GM21825 (cell line): ENCODE results near the gene CACNA1C.

Experiments
- ATAC-seq: cut with Tn5 transposase; IDR thresholded peaks from one replicate; pipeline ENCODE4 v1.9.1; 2021; ENCODE audit warnings: mild to moderate bottlenecking, moderate library complexity; ENCODE audit not compliant: unreplicated experiment

CACNA1C gene

GRCh38 chr12:2034633-2035430 lies 18.0 kb upstream of the CACNA1C start:
- no peak for ATAC-seq

GRCh38 chr12:2035431-2036055 lies 17.2 kb upstream of the CACNA1C start:
- ATAC-seq = no peak

- no peak for ATAC-seq
Measured at GRCh38 chr12:2039034-2039433, 13.8 kb upstream of the CACNA1C start.

- ATAC-seq = no peak
Measured at GRCh38 chr12:2043054-2043453, 9.7 kb upstream of the CACNA1C start.

GRCh38 chr12:2044165-2044564 lies 8.6 kb upstream of the CACNA1C start:
- no peak for ATAC-seq

GRCh38 chr12:2046957-2047356 lies 5.8 kb upstream of the CACNA1C start:
- no peak for ATAC-seq

- no peak for ATAC-seq
Measured at GRCh38 chr12:2047752-2048151, 5.0 kb upstream of the CACNA1C start.

GRCh38 chr12:2049604-2050540 lies 2.9 kb upstream of the CACNA1C start:
- no peak for ATAC-seq

GRCh38 chr12:2051700-2052621 lies 826 bp upstream of the CACNA1C start:
- no peak for ATAC-seq

- ATAC-seq = no peak
Measured at GRCh38 chr12:2053691-2054090, 904 bp downstream of the CACNA1C start.

- ATAC-seq = no peak
Measured at GRCh38 chr12:2054091-2055018, 1.6 kb downstream of the CACNA1C start.

- no peak for ATAC-seq
Measured at GRCh38 chr12:2057041-2057794, 4.4 kb downstream of the CACNA1C start.

GRCh38 chr12:2057795-2058408 lies 5.1 kb downstream of the CACNA1C start:
- ATAC-seq = no peak

- ATAC-seq = no peak
Measured at GRCh38 chr12:2058837-2059236, 6.0 kb downstream of the CACNA1C start.

- no peak for ATAC-seq
Measured at GRCh38 chr12:2061402-2061801, 8.6 kb downstream of the CACNA1C start.

GRCh38 chr12:2064071-2064507 lies 11.3 kb downstream of the CACNA1C start:
- ATAC-seq = no peak

GRCh38 chr12:2068653-2069052 lies 15.9 kb downstream of the CACNA1C start:
- no peak for ATAC-seq

- no peak for ATAC-seq
Measured at GRCh38 chr12:2070440-2071045, 17.8 kb downstream of the CACNA1C start.
